ENCODE measurements around the gene PKNOX2. TPM values are rescaled to one million over a fixed set of nuclear protein-coding genes. Genes with fewer than 3 reads are reported as not detected.

Gene PKNOX2
- total and polyA plus RNA-seq, 9 of the 15 experiments (the other 6 are each of a cell fraction or from before 2014, with no cell fraction given): not detected

- FAIRE-seq (no peak), DNase-seq (ENCODE audit: extremely low read depth in 1 of 4, low spot score in 3 of 4) (no peak), ATAC-seq (no peak)
- in situ Hi-C loops (cut with MboI): no loop called here
- H3K4me1 ChIP-seq (replicated peaks in 1 of 2; ENCODE audit: control insufficient read depth in 2 of 2, insufficient read depth in 2 of 2, low read length in 2 of 2): no peaks in the 10 kb centered on the region
- no peaks in the 10 kb centered on the region for H3K79me2 ChIP-seq (ENCODE audit: control insufficient read depth, insufficient read depth, low read length)
- H3K4me2 ChIP-seq (ENCODE audit: insufficient read depth, low read length): no peak overlapping the region
- no peak overlapping the region for H2AFZ ChIP-seq (ENCODE audit: low read depth, low read length)
- no peak overlapping the region for H3K27ac ChIP-seq (ENCODE audit: extremely low read depth, low read depth, low read length)
- intact Hi-C loops (cut with micrococcal nuclease): no loop called here
- H3K36me3 ChIP-seq (ENCODE audit: control insufficient read depth, insufficient read depth, low read length): no peaks in the 10 kb centered on the region
- BruUV-seq (replicated peaks): no TSS peak
- no peaks in the 10 kb centered on the region for H3K9me1 ChIP-seq (ENCODE audit: control insufficient read depth, insufficient read depth, low read length)
- H4K20me1 ChIP-seq (replicated peaks; ENCODE audit: control insufficient read depth, insufficient read depth, low read length): no peaks in the 10 kb centered on the region; the same call in 1 of the 2 replicates
- ChIA-PET CTCF (ENCODE audit: low intra/inter-chr PET ratio) (no interaction called here), POLR2A (interaction anchor here (1.9 kb wide), 1 partner anchor 9 kb away, joined by 5 read pairs; no protein-coding TSS in a partner anchor)
- H3K9me3 ChIP-seq (replicated peaks; ENCODE audit: control insufficient read depth, insufficient read depth, low read depth, low read length): no peaks in the 10 kb centered on the region
- no peak overlapping the region for H3K4me3 ChIP-seq
- 0% methylated on average over 3 of the region's 3 CpGs for WGBS (ENCODE audit: insufficient coverage, low coverage, missing lambda C conversion rate)
- H3K27me3 ChIP-seq (ENCODE audit: control insufficient read depth in 2 of 2, insufficient read depth in 2 of 2, low read length in 2 of 2): peaks cover 61 to 89% of the 10 kb centered on the region in 2 experiments
- H3K9ac ChIP-seq (ENCODE audit: insufficient read depth in 1 of 2, low read depth in 2 of 2, low read length in 2 of 2): no peak overlapping the region
- TF ChIP-seq SMAD4 (CRISPR knock-in tag; conservative IDR thresholded peaks at IDR 0.05) (no peak), FOSL1 (tag; conservative IDR thresholded peaks at IDR 0.05) (no peak), MYNN (IDR thresholded peaks at IDR 0.05) (no peak), MYNN (CRISPR knock-in tag; IDR thresholded peaks at IDR 0.05) (no peak), ZNF311 (CRISPR knock-in tag; IDR thresholded peaks at IDR 0.05) (no peak), NFRKB (IDR thresholded peaks at IDR 0.05; ENCODE audit: low read depth) (no peak), NFIC (IDR thresholded peaks at IDR 0.05) (no peak), CTCF (IDR thresholded peaks at IDR 0.05 in 2 of 3, conservative IDR thresholded peaks at IDR 0.05 in 1 of 3; ENCODE audit: insufficient read depth in 2 of 3, low read depth in 1 of 3, low read length in 3 of 3) (no peak), HINFP (tag; conservative IDR thresholded peaks at IDR 0.05; ENCODE audit: low read depth) (no peak), MAZ (CRISPR knock-in tag; conservative IDR thresholded peaks at IDR 0.05 in 1 of 2, IDR thresholded peaks at IDR 0.05 in 1 of 2) (no peak), TCFL5 (CRISPR knock-in tag; conservative IDR thresholded peaks at IDR 0.05) (no peak), NFE2L1 (tag; IDR thresholded peaks at IDR 0.05; ENCODE audit: borderline replicate concordance, low read depth) (no peak), GTF2E2 (tag; IDR thresholded peaks at IDR 0.05) (no peak), MTA1 (IDR thresholded peaks at IDR 0.05; ENCODE audit: borderline replicate concordance) (no peak), CBX5 (IDR thresholded peaks at IDR 0.05; ENCODE audit: borderline replicate concordance, low read depth) (no peak)
Measured at GRCh38 chr11:125372911-125373310, 208.4 kb downstream of the PKNOX2 start.
